NCI-H146 treated with DMSO at 0.1 percent for 48 hours (cell line): ENCODE data around the gene HELT.
"Not testable (repeated sequence)": the region's sequence is repeated elsewhere in the genome, so short reads cannot be mapped to it uniquely, and the experiment has no call there.

Experiments
- DNase-seq: peaks from one replicate; lab custom pipeline; 2025; ENCODE audit not compliant: unreplicated experiment; lab: John Stamatoyannopoulos, UW

Gene HELT

DNA sequence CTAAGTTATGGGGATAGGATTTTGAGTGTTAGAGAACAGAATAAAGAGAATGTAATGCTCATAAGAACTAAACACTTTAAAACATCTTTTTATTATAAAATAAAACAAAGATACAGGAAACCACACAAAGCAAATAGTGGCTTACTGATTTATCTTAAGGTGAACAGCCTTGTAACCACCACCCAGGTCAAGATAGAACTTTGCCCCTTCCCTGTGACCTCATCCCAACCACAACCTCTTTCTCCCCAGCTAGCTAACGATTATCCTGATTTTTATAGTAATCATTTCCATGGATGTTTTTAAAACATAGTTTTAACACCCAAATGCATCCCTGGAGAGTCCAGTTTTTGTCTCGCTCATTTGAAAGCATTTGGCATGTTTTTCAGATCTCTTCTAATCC lies 17.0 kb downstream of the HELT start:
- no peak for DNase-seq

DNA sequence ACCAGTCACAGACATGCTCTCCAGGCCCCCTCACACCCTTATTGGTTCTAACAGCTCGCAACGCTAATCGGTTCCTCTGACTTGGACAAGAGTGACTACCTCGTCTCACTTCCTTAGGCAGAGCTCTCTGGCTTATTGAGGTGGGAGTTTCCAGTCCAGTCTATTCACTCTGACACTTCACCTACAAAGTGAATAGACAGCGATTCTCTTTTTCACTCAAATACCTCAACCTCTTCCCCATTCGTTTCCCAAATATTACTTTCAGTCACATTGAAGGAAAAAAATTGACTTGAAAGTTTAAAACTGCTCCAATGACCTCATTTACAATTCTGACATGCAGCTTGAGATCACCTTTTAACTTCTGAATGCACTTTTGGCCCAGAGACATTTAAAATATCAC lies 17.7 kb downstream of the HELT start:
- DNase-seq, result no peak

DNA sequence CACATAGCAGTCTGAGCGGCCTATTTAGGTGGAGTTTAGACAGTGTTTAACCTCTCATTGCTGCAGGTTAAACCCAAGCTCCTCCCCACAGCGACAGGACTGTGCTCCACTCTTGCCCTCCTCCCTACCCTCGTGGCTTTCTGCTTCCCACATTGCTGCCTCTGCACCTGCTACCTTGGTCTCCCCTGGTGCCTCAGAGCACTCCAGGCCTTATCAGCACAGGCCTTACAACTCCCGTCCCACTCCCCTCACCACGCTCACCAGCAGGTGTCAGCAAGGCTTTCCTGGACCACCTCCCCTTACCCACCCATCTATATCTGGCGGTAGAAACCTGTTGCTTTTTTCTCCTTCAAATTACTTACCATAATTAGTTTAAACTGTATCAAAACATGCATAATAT lies 18.6 kb downstream of the HELT start:
- DNase-seq, result no peak

DNA sequence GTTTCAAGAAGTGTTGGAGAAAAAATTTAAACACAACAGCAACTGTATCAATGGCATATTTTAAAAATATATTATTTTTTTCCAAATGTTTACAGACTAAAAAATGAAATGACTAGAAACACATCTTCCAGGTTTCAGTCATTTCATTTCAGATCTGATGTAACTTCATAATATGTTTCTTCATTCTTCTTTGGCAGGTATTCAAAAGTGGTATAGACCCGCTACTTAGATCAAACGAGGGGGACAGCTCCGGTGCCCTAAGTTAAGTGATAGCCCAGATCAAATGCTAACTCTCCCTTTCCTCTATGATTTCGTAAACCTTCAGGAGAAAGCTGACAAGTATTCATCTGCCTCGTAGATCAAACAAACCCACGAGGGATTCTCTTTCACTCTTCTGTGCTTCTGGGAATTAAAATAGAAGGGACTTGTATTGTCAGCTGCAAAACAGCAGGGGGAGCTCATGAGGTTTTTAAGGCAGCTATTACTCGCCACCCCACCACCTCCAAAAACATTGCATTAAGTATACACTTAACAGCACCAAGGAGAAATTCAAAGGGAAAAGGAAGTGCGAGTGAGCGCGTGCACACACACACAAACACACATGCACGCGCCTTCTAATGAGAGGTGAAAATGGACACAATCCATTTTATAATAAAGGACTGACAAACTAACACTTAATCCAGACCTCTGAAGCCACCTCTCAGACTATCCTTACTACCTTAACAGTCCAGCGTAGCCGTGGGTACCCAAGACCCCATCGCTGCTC lies 21.4 kb downstream of the HELT start:
- DNase-seq, result peak; percentile 16

DNA sequence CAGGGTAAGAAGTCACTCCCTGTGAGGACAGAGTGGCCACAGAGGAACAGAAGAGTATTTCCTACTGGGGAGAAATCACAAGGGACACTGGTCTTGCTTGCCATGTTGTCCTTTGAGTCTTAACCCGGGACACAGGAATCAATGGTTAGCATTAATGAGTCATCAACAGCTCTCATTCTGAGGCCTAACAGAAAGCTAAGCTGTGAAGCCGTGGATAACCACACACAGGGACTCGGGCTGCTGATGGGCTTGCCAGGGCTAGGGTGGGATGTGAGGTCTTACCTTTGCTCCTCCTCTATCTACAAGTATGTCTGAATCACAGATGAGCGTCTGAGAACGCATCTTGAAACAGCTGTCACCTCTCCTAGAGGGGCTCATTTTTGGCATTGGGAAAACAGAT lies 22.2 kb downstream of the HELT start:
- DNase-seq, result no peak

DNA sequence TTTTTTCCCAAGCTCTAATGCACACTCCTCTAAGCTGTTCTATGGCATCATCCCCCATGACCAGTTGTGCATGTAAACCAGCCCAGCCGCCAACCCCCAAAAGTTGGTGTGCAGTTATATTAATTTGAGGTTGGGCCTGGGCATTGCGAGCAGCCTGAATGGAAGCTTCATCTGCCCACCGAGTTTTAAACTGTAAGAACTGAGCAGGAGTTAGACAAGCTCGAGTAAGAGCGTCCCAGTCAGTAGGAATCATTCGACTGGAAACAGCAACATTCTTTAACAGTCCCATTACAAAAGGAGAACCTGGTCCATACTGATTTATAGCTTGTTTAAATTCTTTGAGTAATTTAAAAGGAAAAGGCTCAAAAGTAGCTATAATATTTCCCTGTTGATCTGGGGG lies 32.0 kb downstream of the HELT start:
- DNase-seq, result not testable (repeated sequence)

DNA sequence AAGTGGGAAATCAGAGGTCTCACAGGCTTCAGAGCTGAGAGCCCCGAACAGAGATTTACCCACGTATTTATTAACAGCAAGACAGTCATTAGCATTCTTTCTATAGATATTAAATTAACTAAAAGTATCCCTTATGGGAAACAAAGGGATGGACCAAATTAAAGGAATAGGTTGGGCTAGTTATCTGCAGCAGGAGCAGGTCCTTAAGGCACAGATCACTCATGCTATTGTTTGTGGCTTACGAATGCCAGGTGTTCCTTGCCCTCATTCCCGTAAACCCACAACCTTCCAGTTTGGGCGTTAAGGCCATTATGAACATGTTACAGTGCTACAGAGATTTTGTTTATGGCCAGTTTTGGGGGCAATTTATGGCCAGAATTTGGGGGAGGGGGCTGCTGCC lies 33.0 kb downstream of the HELT start:
- DNase-seq, result not testable (repeated sequence)

DNA sequence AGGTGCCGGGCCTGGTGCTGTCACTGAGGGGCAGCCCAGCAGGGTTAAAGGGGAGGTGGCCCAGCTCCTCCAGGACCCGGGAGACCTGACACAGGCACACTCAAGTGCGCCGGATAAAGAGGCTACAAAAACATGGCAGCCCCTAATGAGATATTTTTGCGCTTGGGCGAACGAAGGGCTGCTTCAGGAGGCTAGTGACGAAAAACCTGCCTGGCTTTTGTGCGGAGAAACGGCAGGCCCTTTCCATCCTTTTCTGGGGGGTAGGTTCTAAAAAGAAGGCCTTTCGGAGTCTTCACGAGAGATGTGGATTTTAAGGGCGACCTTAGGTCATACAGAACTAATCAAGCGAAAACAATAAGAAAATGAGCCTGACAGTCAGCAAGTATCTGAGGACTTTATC lies 35.5 kb downstream of the HELT start:
- DNase-seq, result no peak

DNA sequence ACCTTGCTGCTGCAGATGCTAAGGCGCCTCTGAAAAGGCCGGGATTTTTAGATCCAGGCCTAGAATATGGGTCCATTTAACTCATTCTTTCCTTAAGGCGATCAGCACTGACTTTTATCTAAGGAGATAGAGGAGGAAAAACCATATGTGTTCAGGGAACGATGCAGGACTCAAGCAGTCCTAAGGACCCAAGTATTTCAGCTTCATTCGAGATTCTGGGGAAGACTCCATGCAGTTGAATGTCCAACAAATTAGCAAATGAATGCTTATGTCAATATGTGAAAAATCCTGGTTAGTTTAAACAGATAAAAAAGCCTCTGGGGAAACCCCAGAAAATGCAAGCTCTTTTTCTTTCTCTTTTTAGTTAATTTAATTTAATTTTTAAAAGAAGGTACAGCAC lies 36.0 kb downstream of the HELT start:
- no peak for DNase-seq

DNA sequence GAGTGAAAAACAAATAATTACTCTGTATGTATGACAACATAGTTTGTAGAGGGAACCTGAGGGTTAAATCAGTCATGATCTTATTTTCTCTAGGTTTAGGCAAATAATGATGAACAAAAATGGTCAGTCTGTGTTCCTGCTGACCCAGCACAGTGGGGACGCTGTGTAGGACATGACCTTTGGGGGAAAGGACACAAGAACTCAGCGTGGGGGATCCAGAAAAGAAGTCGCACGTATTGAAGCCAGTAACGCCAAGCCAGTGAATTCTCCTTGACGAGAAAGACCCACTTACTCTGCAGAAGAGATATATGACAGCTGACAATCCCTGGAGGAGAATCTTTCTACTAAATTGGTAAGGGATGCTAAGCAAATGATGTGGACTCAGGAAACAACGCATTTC lies 36.6 kb downstream of the HELT start:
- DNase-seq, result no peak

DNA sequence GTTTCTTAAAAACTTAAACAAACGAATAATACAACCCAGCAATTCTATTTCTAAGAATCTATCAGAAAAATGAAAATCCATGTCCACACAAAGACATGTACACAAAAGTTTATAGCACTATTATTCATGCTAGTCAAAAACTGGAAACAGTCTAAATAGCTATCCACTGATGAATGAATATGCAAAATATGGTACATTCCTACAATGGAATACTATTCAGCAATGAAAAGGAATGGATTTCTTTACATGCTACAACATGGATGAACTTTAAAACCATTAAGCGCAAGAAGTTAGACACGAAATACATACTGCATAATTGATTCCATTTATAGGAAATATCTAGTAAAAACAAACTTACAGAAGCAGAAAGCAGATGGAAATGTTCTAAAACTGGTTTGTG lies 43.3 kb downstream of the HELT start:
- no peak for DNase-seq

DNA sequence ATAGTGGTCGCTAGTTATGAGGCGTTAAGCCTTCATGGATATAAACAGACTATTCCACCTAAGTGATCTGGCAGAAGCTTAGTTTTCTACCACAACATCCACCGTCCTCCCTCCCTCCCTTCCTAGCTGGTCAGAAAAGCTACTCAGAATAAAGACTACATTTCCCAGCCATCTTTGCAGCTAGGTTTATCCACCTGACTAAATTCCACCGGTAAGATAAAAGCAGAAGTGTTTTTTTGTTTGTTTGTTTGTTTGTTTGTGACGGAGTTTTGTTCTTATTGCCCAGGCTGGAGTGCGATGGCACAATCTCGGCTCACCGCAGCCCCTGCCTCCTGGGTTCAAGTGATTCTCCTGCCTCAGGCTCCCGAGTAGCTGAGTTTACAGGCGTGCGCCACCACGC lies 44.3 kb downstream of the HELT start:
- DNase-seq, result no peak

DNA sequence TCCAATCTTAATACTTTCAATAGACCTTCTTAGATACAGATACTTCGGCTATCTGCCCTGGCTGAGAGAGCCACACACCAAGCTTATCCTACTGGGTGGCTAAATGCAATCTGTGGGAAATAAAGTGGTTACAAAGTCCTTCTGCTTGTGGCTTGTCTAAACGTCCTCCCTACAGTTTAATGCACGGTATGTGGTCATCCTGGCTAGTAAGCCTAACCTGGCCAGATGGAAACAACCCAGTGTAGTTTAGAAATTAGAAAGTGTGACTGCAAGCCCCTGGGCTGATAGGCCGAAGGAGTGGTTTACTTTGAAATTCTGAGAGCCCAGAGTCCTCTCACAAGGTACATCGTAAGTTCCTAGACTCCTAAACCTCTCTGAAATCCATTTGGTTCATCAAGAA lies 47.9 kb downstream of the HELT start:
- no peak for DNase-seq

DNA sequence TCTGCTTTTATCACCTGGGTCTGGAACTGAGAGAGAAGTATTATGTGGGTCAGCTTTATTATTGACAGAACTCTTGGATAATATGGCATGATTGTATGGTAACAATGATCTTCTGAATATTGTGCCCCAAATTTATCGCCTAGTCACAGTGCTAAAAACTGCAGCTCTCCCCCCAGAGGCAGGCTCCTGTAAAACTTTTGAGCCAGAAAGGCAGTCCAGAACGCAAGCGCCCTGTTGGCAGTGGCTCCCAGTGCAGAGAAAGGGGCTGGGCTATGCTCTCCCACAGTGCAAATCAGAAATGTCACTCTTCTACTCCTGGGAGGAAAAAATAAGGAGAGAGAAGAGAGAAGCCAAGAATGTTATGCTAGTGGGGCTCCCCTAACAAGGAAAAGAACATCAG lies 50.5 kb downstream of the HELT start:
- DNase-seq, result no peak
